Right lobe of liver (tissue), 6 donors: ENCODE results near the gene MICA. TPM values are rescaled to one million over a fixed set of nuclear protein-coding genes. Genes with fewer than 3 reads are reported as not detected.

Source experiments
- ATAC-seq, 4 donors: fragments of 200-7000 bp; cut with Tn5 transposase; one replicate each; pipeline ENCODE4 v1.9.1; 2020; ENCODE audit warnings: mild to moderate bottlenecking in 4 of 4, moderate library complexity in 4 of 4
- DNase-seq, 3 donors: peaks; one replicate each; pipeline ENCODE4 v3.0.0-alpha.2; 2020
- H3K27ac ChIP-seq, 3 donors: fragments of 200-600 bp; one replicate each; pipeline ENCODE4 v1.8.0; 2022
- H3K27me3 ChIP-seq, 2 donors: fragments of 200-600 bp; one replicate each; pipeline ENCODE4 v1.8.0; 2022
- H3K36me3 ChIP-seq, 4 donors: fragments of 200-600 bp; sonication (generic) in 1 of 4; one replicate each; pipeline versions ENCODE4 v1.5.1 to v1.8.0; 2017 to 2022; ENCODE audit warnings: control low read depth in 1 of 4
- H3K4me1 ChIP-seq, 4 donors: fragments of 200-600 bp; sonication (generic) in 1 of 4; one replicate each; pipeline versions ENCODE4 v1.5.1 to v1.8.0; 2017 to 2022; ENCODE audit warnings: control low read depth in 1 of 4
- H3K4me3 ChIP-seq, 3 donors: fragments of 200-600 bp; one replicate each; pipeline ENCODE4 v1.8.0; 2022
- H3K9me3 ChIP-seq, 4 donors: fragments of 200-600 bp; sonication (generic) in 1 of 4; one replicate each; pipeline versions ENCODE4 v1.5.1 to v1.8.0; 2017 to 2022; ENCODE audit warnings: control low read depth in 1 of 4
- POLR2A ChIP-seq: fragments of 450-650 bp; IDR thresholded peaks from one replicate; pipeline ENCODE4 v1.6.1; 2017; ENCODE audit warnings: antibody characterized with exemption, mild to moderate bottlenecking
- WGBS: methylation state at CpG from one replicate; pipeline ENCODE4 v1.1.6; 2018; ENCODE audit warnings: low coverage, low lambda C conversion rate; ENCODE audit not compliant: insufficient coverage; ENCODE audit errors: missing lambda C conversion rate; 5-methylcytosine and 5-hydroxymethylcytosine counted together
- intact Hi-C, 2 donors: fragments of 100-400 bp; cut with DNase I; formaldehyde crosslinking; loops; one replicate each; pipeline versions ENCODE4 v1.11.2 to v1.14.1; 2022
- total RNA-seq, 6 experiments: library from RNA; depleted of rRNA in 2 of 6; stranded (reverse); fragments of >200 nt in 2 of 6; fragmentation: NEBNext Ultra II Directional in 3 of 6; extraction: Animal tissue kit (Norgen Biotek cat#: 25700) in 3 of 6; gene quantifications; one replicate each; pipeline versions ENCODE4 v1.1.0 to v1.2.4, GENCODE V29; 2016 to 2023
- TF ChIP-seq, protein P1 (sequence below), 4 donors: fragments of 200-600 bp in 3 of 4; fragments of 450-650 bp in 1 of 4; IDR thresholded peaks; one replicate each; pipeline versions ENCODE4 v1.5.1 to v1.8.0; 2016 to 2022; ENCODE audit warnings: antibody characterized with exemption in 4 of 4, mild to moderate bottlenecking in 2 of 4
- donor health status: DM: no; HTN: yes; CAD: no.
- donor health status: DM: no; HTN: no; CAD: no.
- donor health status: DM: no; HTN: no; CAD: no.
- donor health status: DM: no; HTN: yes; CAD: no.
- donor health status: DM: no; HTN: yes; CAD: no.

MICA gene
- total RNA-seq, 6 experiments from 2014 or later: 2.5 to 10.9 (median 6.1) TPM

DNA sequence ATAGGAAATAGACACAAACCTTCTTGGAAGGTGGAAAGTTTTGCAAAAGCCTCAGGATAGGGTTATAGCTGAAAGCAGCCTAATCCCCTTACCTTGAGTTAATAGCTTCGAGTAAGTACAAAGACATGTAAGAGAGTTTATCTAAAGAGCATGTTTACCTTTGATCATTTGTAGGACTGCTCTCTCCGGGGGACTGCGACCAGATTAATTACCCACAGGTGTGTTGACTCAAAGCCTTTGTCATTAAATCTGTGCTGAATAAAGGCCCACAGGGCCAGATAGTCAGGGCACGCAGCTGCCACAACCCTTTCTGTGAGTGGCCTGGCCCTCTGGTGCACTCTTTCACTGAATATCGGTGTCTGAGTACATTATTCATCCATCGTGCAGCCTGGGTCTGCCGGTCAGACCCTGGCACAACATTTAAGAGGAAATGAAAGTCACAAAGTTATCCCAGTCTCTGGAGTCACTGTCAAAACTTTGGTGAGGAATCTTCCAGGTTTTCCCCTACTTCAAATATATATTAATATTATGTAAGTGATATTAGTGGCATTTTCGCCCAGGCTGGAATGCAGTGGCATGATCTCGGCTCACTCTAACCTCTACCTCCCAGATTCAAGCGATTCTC is 5.4 kb upstream of the MICA start:
- 73% methylated on average over 9 of the region's 10 CpGs for WGBS
- TF ChIP-seq, protein P1, sequence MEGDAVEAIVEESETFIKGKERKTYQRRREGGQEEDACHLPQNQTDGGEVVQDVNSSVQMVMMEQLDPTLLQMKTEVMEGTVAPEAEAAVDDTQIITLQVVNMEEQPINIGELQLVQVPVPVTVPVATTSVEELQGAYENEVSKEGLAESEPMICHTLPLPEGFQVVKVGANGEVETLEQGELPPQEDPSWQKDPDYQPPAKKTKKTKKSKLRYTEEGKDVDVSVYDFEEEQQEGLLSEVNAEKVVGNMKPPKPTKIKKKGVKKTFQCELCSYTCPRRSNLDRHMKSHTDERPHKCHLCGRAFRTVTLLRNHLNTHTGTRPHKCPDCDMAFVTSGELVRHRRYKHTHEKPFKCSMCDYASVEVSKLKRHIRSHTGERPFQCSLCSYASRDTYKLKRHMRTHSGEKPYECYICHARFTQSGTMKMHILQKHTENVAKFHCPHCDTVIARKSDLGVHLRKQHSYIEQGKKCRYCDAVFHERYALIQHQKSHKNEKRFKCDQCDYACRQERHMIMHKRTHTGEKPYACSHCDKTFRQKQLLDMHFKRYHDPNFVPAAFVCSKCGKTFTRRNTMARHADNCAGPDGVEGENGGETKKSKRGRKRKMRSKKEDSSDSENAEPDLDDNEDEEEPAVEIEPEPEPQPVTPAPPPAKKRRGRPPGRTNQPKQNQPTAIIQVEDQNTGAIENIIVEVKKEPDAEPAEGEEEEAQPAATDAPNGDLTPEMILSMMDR (IDR thresholded peaks at IDR 0.05): no peak
- no peak for TF ChIP-seq POLR2A
- H3K9me3 ChIP-seq: no peaks in the 10 kb centered on the region
- peaks cover 0 to 34% (median 11%) of the 10 kb centered on the region in 4 donors for H3K4me1 ChIP-seq
- H3K4me3 ChIP-seq: no peak overlapping the region
- no peak overlapping the region for H3K27ac ChIP-seq
- intact Hi-C loops: loop anchor here (5.0 to 10.0 kb wide), 2 partner anchors 44 to 47 kb away; no protein-coding TSS in a partner anchor
- ATAC-seq: no peak
- no peaks in the 10 kb centered on the region for H3K36me3 ChIP-seq
- H3K27me3 ChIP-seq: no peaks in the 10 kb centered on the region
- DNase-seq: peak in 1 of 3 donors; percentile 26

DNA sequence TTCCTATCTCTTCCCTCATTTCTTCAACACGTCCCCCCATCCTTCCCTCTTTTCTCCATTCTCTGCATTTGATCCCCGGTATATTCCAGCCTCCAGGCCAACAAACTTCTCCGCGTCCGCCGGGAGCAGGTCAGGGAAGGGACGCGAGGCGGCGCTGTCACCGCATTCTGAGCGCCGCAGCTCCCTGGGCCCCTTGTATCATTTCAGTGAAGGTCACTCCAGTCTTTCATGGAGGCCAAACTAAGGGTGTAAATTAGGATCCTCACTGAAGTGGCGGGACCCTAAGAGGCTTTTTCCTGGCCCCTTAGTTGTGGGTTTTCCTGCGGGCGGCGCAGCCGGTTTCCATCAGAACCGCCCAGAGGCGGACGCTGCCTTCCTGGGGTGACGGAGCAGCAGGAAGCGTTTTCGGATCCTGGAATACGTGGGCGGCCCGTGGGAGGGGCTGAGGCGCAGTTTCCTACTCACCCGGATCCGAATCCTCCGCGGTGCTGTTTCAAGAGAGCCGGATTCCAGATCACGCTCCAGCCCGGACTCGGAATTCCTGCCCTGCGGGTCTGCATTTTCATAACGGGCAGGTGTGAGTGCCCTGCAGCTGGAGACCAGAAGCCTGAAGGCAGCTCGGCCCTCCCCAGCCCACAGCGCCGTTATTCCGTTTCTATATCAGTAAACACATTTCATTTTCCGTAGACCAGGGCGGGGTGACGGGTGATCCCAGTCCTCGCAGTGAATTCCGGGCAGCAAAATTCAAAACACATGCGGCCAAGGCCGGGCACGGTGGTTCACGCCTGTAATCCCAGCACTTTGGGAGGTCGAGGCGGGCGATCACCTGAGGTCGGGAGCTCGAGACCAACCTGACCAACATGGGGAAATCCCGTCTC is 3.6 kb upstream of the MICA start:
- H3K9me3 ChIP-seq: no peaks in the 10 kb centered on the region
- H3K27ac ChIP-seq: peak overlapping the region; percentile 94 to 100 (median 98)
- no peaks in the 10 kb centered on the region for H3K36me3 ChIP-seq
- peak overlapping the region; percentile 70 to 77 (median 77) for H3K4me3 ChIP-seq
- intact Hi-C loops: loop anchor here (5.0 to 10.0 kb wide), 2 partner anchors 42 to 45 kb away; no protein-coding TSS in a partner anchor
- peak; percentile 72 for TF ChIP-seq POLR2A
- TF ChIP-seq, protein P1 (IDR thresholded peaks at IDR 0.05): peak; percentile 83 to 88 (median 86)
- DNase-seq (peak; percentile 92 to 93 (median 93)), ATAC-seq (peak; percentile 77 to 84 (median 83))
- H3K4me1 ChIP-seq: peaks cover 0 to 43% (median 15%) of the 10 kb centered on the region in 4 donors
- no peaks in the 10 kb centered on the region for H3K27me3 ChIP-seq
- under 1% methylated on average over 32 of the region's 57 CpGs for WGBS

DNA sequence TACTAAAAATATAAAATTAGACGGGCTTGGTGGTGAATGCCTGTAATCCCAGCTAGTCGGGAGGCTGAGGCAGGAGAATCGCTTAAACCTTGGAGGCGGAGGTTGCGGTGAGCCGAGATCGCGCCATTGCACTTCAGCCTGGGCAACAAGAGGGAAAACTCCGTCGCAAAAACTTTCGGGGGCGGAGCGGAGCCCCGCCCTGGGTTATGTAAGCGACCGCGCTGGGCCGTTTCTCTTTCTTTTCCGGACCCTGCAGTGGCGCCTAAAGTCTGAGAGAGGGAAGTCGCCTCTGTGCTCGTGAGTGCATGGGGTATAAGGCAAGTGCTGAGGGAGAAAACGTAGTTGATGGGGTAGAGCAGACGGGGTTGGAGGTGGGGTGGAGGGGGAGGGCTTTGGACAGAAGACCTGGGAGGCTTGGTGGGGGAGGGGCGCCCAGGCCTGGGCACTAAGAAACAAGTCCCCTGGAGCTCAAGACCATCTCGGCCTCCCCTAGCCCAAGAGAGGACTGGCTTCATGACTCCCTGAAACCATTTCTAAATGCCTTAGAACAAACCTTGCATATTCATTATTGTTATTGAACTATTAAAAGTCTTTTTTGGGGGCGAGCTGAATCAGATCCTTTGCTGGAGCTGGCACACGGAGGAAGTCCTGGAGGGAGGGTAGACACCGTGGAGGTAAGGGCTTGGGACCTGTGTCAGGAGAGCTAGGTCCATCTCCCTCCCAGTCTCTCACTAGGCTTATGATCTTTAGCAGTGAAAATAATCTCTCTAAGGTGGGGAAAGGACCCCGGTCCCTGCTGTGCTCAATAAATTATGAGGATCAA is 2.7 kb upstream of the MICA start:
- peaks cover 0 to 43% (median 15%) of the 10 kb centered on the region in 4 donors for H3K4me1 ChIP-seq
- 2% methylated on average over 21 of the region's 30 CpGs for WGBS
- ATAC-seq: peak; percentile 58 to 68 (median 64)
- no peaks in the 10 kb centered on the region for H3K36me3 ChIP-seq
- TF ChIP-seq POLR2A: peak; percentile 52
- TF ChIP-seq, protein P1 (IDR thresholded peaks at IDR 0.05): no peak
- H3K4me3 ChIP-seq: peak overlapping the region; percentile 70 to 77 (median 77)
- H3K27ac ChIP-seq: peak overlapping the region; percentile 94 to 100 (median 98)
- no peaks in the 10 kb centered on the region for H3K27me3 ChIP-seq
- DNase-seq: peak; percentile 84 to 86 (median 86)
- no peaks in the 10 kb centered on the region for H3K9me3 ChIP-seq
- intact Hi-C loops: no loop called here

DNA sequence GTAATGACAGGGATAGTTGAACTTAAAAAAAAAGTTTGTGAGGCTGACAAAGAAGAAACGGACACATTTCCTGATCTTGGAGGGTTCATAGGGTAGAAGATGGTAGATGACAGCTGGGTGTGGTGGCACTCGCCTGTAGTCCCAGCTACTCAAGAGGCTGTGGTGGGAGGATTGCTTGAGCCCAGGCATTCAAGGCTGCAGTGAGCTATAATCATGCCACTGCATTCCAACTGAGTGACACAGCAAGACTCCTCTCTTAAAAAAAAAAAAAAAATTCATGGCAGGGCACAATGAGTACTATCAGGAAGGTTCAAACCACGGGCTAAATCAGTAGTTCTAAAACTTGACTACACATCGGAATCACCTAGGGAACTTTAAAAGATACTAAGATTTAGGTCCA is 2.0 kb upstream of the MICA start:
- Histone ChIP-seq H3K27ac (peak overlapping the region; percentile 94 to 100 (median 98)), H3K4me1 (peaks cover 0 to 43% (median 15%) of the 10 kb centered on the region in 4 donors), H3K9me3 (no peaks in the 10 kb centered on the region), H3K4me3 (peak overlapping the region; percentile 70 to 77 (median 77)), H3K36me3 (no peaks in the 10 kb centered on the region), H3K27me3 (no peaks in the 10 kb centered on the region)
- DNase-seq (no peak), ATAC-seq (peak in 1 of 4 donors; percentile 2)
- 17% methylated on average over 4 of the region's 4 CpGs for WGBS
- intact Hi-C loops: no loop called here
- TF ChIP-seq POLR2A: peak; percentile 45
- TF ChIP-seq, protein P1 (IDR thresholded peaks at IDR 0.05): no peak
